ENCODE measurements around the gene TRMT10C. TPM values are rescaled to one million over a fixed set of nuclear protein-coding genes. Genes with fewer than 3 reads are reported as not detected.

TRMT10C gene
- total RNA-seq, 5 donors from 2014 or later (not counting 1 experiment from before 2014, with no cell fraction given): 21.4 to 33.3 (median 22.2) TPM

DNA sequence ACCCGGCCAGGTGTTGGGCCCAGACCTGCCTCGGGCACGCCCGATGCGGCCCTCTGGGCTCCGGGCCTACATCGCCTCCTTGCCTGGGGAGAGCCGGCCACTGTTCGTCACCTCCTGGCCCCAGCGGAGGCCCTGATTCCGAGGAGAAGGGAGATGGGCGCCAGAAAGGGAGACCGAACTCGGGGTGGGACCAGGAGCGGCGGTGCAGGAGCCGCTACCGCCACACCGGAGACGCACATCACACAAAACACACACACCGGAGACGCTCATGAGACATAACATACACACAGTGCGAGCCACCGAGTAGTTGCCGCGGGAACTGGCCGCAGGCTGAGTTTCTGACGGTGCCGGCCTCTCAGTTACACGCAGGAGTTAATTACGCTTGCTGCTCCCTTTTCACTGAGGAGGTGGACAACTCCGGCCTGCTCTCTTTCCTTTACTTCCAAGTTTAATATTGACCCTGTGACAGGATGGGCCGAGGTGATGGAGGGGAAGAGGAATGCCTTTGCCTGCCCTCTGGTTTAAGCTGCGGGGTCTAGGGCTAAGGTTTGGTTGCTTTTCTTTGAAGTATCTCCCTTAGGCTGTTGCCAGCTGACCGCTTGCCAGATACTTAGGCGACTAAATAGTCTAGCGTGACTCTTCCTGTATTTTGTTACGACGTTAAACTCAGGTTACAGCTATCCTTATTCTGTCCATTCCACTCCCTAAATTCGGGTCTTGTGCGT, 12.9 kb downstream of the TRMT10C start:
- Mint-ChIP-seq H3K27me3 (no peaks in the 10 kb centered on the region), H3K27ac (peak overlapping the region; percentile 96), H3K4me1 (peaks cover 73 to 78% (median 76%) of the 10 kb centered on the region in 3 donors), H3K4me3 (peak overlapping the region; percentile 86 to 96 (median 94)), H3K9me3 (no peaks in the 10 kb centered on the region), H3K36me3 (peaks cover 11% of the 10 kb centered on the region)
- ChIA-PET CTCF (interaction anchor here (0.5 to 2.0 kb wide), 12 partner anchors 11 to 849 kb away, joined by 3 to 14 read pairs (median 3); partner anchors contain the start of genes CEP97 (in 1 of the 2), RPL24 (in 1 of the 2), SENP7 (in 1 of the 2) and TRMT10C (in 1 of the 2)), POLR2A (interaction anchor here (0.6 to 3.2 kb wide), 17 partner anchors 12 to 1173 kb away, joined by 3 to 23 read pairs (median 5); partner anchors contain the start of genes CEP97 (in 1 of the 2), LNP1 (in 1 of the 2) and TRMT10C (in 1 of the 2))
- Histone ChIP-seq H3K9me3 (no peaks in the 10 kb centered on the region), H3K4me3 (ENCODE audit: control insufficient read depth in 1 of 2, extremely low read depth in 1 of 2, low read length in 1 of 2) (peak overlapping the region; percentile 85 to 90), H3K36me3 (ENCODE audit: control insufficient read depth in 2 of 2, extremely low read depth in 1 of 2, insufficient read depth in 1 of 2, low read length in 1 of 2) (peaks cover 0 to 11% of the 10 kb centered on the region in 2 donors), H3K27ac (ENCODE audit: low read length) (peak overlapping the region; percentile 97), H3K4me1 (ENCODE audit: control insufficient read depth in 1 of 2, extremely low read depth in 1 of 2, insufficient read depth in 2 of 2, low read length in 2 of 2) (peaks cover 28 to 39% of the 10 kb centered on the region in 2 experiments), H3K27me3 (replicated peaks in 1 of 2; ENCODE audit: control insufficient read depth in 2 of 2, extremely low read depth in 1 of 2, insufficient read depth in 2 of 2, low read length in 1 of 2) (no peaks in the 10 kb centered on the region)
- ATAC-seq (replicated peaks in 1 of 4) (peak; percentile 47 to 56 (median 52)), DNase-seq (peak in 26 of 35 experiments; percentile 14 to 70 (median 40))
- 1% methylated on average over 28 of the region's 41 CpGs for WGBS (ENCODE audit: insufficient coverage)

DNA sequence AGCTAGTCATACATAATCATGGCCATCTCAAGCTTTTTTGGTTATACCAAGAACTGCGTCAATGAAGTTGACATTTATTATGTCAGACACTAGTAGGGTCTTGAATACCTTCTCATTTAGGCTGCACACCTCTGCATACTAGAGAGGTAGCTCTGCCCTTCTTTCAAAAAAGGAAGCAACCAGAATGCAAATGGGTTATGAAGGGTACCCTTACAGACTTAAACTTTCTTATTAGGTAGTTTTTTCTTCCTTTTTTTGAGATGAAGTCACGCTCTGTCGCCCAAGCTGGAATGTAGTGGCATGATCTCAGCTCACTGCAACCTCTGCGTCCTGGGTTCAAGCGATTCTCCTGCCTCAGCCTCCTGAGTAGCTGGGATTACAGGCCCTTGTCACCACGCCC, 15.6 kb downstream of the TRMT10C start:
- Mint-ChIP-seq H3K9me3 (no peaks in the 10 kb centered on the region), H3K36me3 (peaks cover 20% of the 10 kb centered on the region), H3K27ac (no peak overlapping the region), H3K4me3 (no peak overlapping the region), H3K27me3 (no peaks in the 10 kb centered on the region), H3K4me1 (peaks cover 61 to 68% (median 66%) of the 10 kb centered on the region in 3 donors)
- POLR2A ChIA-PET: interaction anchor here (0.6 to 1.0 kb wide), 2 partner anchors 18 to 862 kb away, joined by 3 to 4 read pairs; no protein-coding TSS in a partner anchor
- CTCF ChIA-PET: interaction anchor here (0.6 to 0.7 kb wide), 2 partner anchors 70 to 99 kb away, joined by 3 to 5 read pairs; no protein-coding TSS in a partner anchor
- no peak overlapping the region for H3K27ac ChIP-seq (ENCODE audit: low read length)
- no peak for ATAC-seq (replicated peaks in 1 of 4)
- H3K4me1 ChIP-seq (ENCODE audit: control insufficient read depth in 1 of 2, extremely low read depth in 1 of 2, insufficient read depth in 2 of 2, low read length in 2 of 2): peaks cover 23 to 25% of the 10 kb centered on the region in 2 experiments
- no peak overlapping the region for H3K4me3 ChIP-seq (ENCODE audit: control insufficient read depth in 1 of 2, extremely low read depth in 1 of 2, low read length in 1 of 2)
- peaks cover 0 to 22% of the 10 kb centered on the region in 2 donors for H3K36me3 ChIP-seq (ENCODE audit: control insufficient read depth in 2 of 2, extremely low read depth in 1 of 2, insufficient read depth in 1 of 2, low read length in 1 of 2)
- no peaks in the 10 kb centered on the region for H3K9me3 ChIP-seq
- no peak for DNase-seq
- no peaks in the 10 kb centered on the region for H3K27me3 ChIP-seq (replicated peaks in 1 of 2; ENCODE audit: control insufficient read depth in 2 of 2, extremely low read depth in 1 of 2, insufficient read depth in 2 of 2, low read length in 1 of 2)
- 97% methylated on average over 3 of the region's 6 CpGs for WGBS (ENCODE audit: insufficient coverage)

DNA sequence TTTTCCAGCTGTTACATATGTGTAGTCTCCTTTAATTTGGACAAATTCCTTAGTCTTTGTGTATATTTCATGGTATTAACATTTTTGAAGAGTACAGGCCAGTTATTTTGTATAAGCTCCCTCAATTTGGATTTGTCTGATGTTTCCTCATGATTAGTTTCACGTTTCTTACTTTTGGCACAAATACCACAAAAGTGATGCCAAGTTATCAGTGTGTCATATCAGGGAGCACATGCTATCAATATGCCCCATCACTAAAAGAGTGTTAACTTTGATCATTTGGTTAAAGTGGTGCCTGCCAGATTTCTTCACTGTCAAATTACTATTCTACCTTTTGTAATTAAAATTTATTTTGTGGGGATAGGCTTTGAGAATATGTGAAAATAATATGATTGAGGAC, 26.9 kb downstream of the TRMT10C start:
- Histone ChIP-seq H3K4me3 (ENCODE audit: control insufficient read depth in 1 of 2, extremely low read depth in 1 of 2, low read length in 1 of 2) (no peak overlapping the region), H3K36me3 (ENCODE audit: control insufficient read depth in 2 of 2, extremely low read depth in 1 of 2, insufficient read depth in 1 of 2, low read length in 1 of 2) (peaks cover 0 to 51% of the 10 kb centered on the region in 2 donors), H3K4me1 (ENCODE audit: control insufficient read depth in 1 of 2, extremely low read depth in 1 of 2, insufficient read depth in 2 of 2, low read length in 2 of 2) (no peaks in the 10 kb centered on the region), H3K27me3 (replicated peaks in 1 of 2; ENCODE audit: control insufficient read depth in 2 of 2, extremely low read depth in 1 of 2, insufficient read depth in 2 of 2, low read length in 1 of 2) (no peaks in the 10 kb centered on the region), H3K9me3 (no peaks in the 10 kb centered on the region), H3K27ac (ENCODE audit: low read length) (no peak overlapping the region)
- Mint-ChIP-seq H3K27me3 (no peaks in the 10 kb centered on the region), H3K27ac (peak overlapping the region; percentile 36 to 48), H3K4me1 (peaks cover 31 to 47% (median 39%) of the 10 kb centered on the region in 3 donors), H3K36me3 (peaks cover 42% of the 10 kb centered on the region), H3K4me3 (no peak overlapping the region), H3K9me3 (no peaks in the 10 kb centered on the region)
- ATAC-seq (replicated peaks in 1 of 4) (no peak), DNase-seq (no peak)
- ChIA-PET CTCF (interaction anchor here in 1 of 2 donors (1.2 kb wide), 1 partner anchor 15 kb away, joined by 8 read pairs; the partner anchor contains the start of gene PCNP), POLR2A (interaction anchor here in 1 of 2 donors (0.6 to 1.3 kb wide), 2 partner anchors 15 to 89 kb away, joined by 3 to 5 read pairs; partner anchors contain the start of gene PCNP)
- no CpG with 5 or more reads among the region's 1 CpG for WGBS (ENCODE audit: insufficient coverage)

DNA sequence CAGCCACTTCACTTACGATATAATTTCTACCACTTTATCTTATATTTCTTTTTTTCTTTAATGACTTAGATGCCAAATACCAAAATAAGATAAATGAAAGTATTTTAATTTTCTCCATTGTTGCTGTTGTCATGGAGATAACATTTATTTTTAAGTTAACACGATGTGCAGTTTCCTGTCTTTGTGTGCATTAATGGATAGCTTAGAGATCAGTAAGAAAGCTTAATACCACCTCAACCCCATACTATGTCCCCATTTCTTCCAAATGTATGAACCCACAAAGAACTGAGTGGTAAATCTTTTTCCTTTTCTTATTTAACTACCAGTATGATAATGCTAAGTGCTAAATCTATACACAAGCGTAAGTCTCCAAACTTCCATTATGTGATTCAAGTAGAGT, 29.4 kb downstream of the TRMT10C start:
- Histone ChIP-seq H3K27me3 (replicated peaks in 1 of 2; ENCODE audit: control insufficient read depth in 2 of 2, extremely low read depth in 1 of 2, insufficient read depth in 2 of 2, low read length in 1 of 2) (no peaks in the 10 kb centered on the region), H3K27ac (ENCODE audit: low read length) (no peak overlapping the region), H3K4me1 (ENCODE audit: control insufficient read depth in 1 of 2, extremely low read depth in 1 of 2, insufficient read depth in 2 of 2, low read length in 2 of 2) (no peaks in the 10 kb centered on the region), H3K9me3 (no peaks in the 10 kb centered on the region), H3K36me3 (ENCODE audit: control insufficient read depth in 2 of 2, extremely low read depth in 1 of 2, insufficient read depth in 1 of 2, low read length in 1 of 2) (peaks cover 0 to 43% of the 10 kb centered on the region in 2 donors), H3K4me3 (ENCODE audit: control insufficient read depth in 1 of 2, extremely low read depth in 1 of 2, low read length in 1 of 2) (no peak overlapping the region)
- POLR2A ChIA-PET: interaction anchor here in 1 of 2 donors (0.6 kb wide), 1 partner anchor 29 kb away, joined by 4 read pairs; no protein-coding TSS in a partner anchor
- WGBS (ENCODE audit: insufficient coverage): no CpG with 5 or more reads among the region's 3 CpGs
- no peaks in the 10 kb centered on the region for H3K9me3 Mint-ChIP-seq
- peaks cover 27 to 37% (median 30%) of the 10 kb centered on the region in 3 donors for H3K4me1 Mint-ChIP-seq
- CTCF ChIA-PET: no interaction called here
- peak overlapping the region; percentile 64 to 74 for H3K27ac Mint-ChIP-seq
- ATAC-seq (replicated peaks in 1 of 4) (peak in 1 of 4 experiments; percentile 40), DNase-seq (no peak)
- no peak overlapping the region for H3K4me3 Mint-ChIP-seq
- H3K36me3 Mint-ChIP-seq: peaks cover 35% of the 10 kb centered on the region
- H3K27me3 Mint-ChIP-seq: no peaks in the 10 kb centered on the region

DNA sequence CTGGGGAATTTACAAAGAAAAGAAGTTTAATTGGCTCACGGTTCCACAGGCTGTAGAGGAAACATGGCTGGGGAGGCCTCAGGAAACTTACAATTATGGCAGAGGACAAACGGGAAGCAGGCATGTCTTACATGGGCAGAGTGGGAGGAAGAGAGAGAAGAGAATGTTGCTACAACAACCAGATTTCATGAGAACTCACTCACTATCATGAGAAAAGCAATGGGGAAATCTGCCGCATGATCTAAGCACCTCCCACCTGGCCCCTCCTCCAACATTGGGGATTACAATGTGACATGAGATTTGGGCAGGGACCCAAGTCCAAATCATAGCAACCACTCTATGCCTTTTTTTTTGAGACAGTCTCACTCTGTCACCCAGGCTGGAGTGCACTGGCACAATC, 41.1 kb downstream of the TRMT10C start:
- no peaks in the 10 kb centered on the region for H3K4me1 Mint-ChIP-seq
- CTCF ChIA-PET: interaction anchor here in 1 of 2 donors (0.6 kb wide), 1 partner anchor 10 kb away, joined by 3 read pairs; no protein-coding TSS in a partner anchor
- H3K4me1 ChIP-seq (ENCODE audit: control insufficient read depth in 1 of 2, extremely low read depth in 1 of 2, insufficient read depth in 2 of 2, low read length in 2 of 2): no peaks in the 10 kb centered on the region
- DNase-seq: no peak
- H3K9me3 ChIP-seq: no peaks in the 10 kb centered on the region
- no peaks in the 10 kb centered on the region for H3K27me3 ChIP-seq (replicated peaks in 1 of 2; ENCODE audit: control insufficient read depth in 2 of 2, extremely low read depth in 1 of 2, insufficient read depth in 2 of 2, low read length in 1 of 2)
- WGBS (ENCODE audit: insufficient coverage): no CpG with 5 or more reads among the region's 3 CpGs
- H3K27me3 Mint-ChIP-seq: no peaks in the 10 kb centered on the region
- H3K4me3 Mint-ChIP-seq: no peak overlapping the region
- H3K27ac ChIP-seq (ENCODE audit: low read length): no peak overlapping the region
- H3K36me3 Mint-ChIP-seq: no peaks in the 10 kb centered on the region
- ATAC-seq (replicated peaks in 1 of 4): no peak
- H3K9me3 Mint-ChIP-seq: no peaks in the 10 kb centered on the region
- H3K36me3 ChIP-seq (ENCODE audit: control insufficient read depth in 2 of 2, extremely low read depth in 1 of 2, insufficient read depth in 1 of 2, low read length in 1 of 2): no peaks in the 10 kb centered on the region
- no peak overlapping the region for H3K27ac Mint-ChIP-seq
- no peak overlapping the region for H3K4me3 ChIP-seq (ENCODE audit: control insufficient read depth in 1 of 2, extremely low read depth in 1 of 2, low read length in 1 of 2)
- POLR2A ChIA-PET: no interaction called here

DNA sequence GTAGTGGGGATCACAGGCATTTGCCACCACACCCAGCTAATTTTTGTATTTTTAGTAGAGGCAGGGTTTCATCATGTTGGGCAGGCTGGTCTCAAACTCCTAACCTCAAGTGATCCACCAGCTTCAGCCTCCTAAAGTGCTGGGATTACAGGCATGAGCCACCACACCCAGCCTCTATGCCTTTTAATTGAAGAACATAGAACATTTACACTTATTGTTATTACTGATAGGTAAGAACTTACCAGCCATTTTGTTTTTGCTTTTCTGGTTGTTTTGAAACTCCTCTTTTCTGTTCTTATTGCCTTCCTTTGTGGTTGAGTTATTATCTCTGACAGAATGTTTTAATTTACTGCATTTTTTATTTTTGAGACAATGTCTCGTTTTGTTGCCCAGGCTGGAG, 41.5 kb downstream of the TRMT10C start:
- WGBS (ENCODE audit: insufficient coverage): no CpG with 5 or more reads among the region's 1 CpG
- Mint-ChIP-seq H3K4me1 (no peaks in the 10 kb centered on the region), H3K4me3 (no peak overlapping the region), H3K36me3 (no peaks in the 10 kb centered on the region), H3K9me3 (no peaks in the 10 kb centered on the region), H3K27ac (no peak overlapping the region), H3K27me3 (no peaks in the 10 kb centered on the region)
- DNase-seq: no peak
- no peaks in the 10 kb centered on the region for H3K36me3 ChIP-seq (ENCODE audit: control insufficient read depth in 2 of 2, extremely low read depth in 1 of 2, insufficient read depth in 1 of 2, low read length in 1 of 2)
- no peak overlapping the region for H3K4me3 ChIP-seq (ENCODE audit: control insufficient read depth in 1 of 2, extremely low read depth in 1 of 2, low read length in 1 of 2)
- CTCF ChIA-PET: interaction anchor here in 1 of 2 donors (0.5 kb wide), 1 partner anchor 32 kb away, joined by 3 read pairs; no protein-coding TSS in a partner anchor
- no peaks in the 10 kb centered on the region for H3K27me3 ChIP-seq (replicated peaks in 1 of 2; ENCODE audit: control insufficient read depth in 2 of 2, extremely low read depth in 1 of 2, insufficient read depth in 2 of 2, low read length in 1 of 2)
- POLR2A ChIA-PET: no interaction called here
- no peaks in the 10 kb centered on the region for H3K9me3 ChIP-seq
- no peak overlapping the region for H3K27ac ChIP-seq (ENCODE audit: low read length)
- no peak for ATAC-seq (replicated peaks in 1 of 4)
- no peaks in the 10 kb centered on the region for H3K4me1 ChIP-seq (ENCODE audit: control insufficient read depth in 1 of 2, extremely low read depth in 1 of 2, insufficient read depth in 2 of 2, low read length in 2 of 2)

All from T-cell (primary cell).